OCI-LY1 (cell line): ENCODE data around the gene SRR.

Experiments
- CTCF ChIP-seq: fragments of 200-600 bp; sonication (generic), shearing (Covaris generic); IDR thresholded peaks from 2 replicates; pipeline ENCODE4 v1.5.1; 2017; ENCODE audit warnings: mild to moderate bottlenecking, antibody characterized with exemption, low read length, moderate library complexity, mixed read lengths
- EZH2 ChIP-seq: fragments of 200-600 bp; sonication (generic), shearing (Covaris generic); IDR thresholded peaks from 2 replicates; pipeline ENCODE4 v1.8.0; 2017; ENCODE audit warnings: borderline replicate concordance, mixed run types, mild to moderate bottlenecking, antibody characterized with exemption, low read length, moderate library complexity, mixed read lengths

DNA sequence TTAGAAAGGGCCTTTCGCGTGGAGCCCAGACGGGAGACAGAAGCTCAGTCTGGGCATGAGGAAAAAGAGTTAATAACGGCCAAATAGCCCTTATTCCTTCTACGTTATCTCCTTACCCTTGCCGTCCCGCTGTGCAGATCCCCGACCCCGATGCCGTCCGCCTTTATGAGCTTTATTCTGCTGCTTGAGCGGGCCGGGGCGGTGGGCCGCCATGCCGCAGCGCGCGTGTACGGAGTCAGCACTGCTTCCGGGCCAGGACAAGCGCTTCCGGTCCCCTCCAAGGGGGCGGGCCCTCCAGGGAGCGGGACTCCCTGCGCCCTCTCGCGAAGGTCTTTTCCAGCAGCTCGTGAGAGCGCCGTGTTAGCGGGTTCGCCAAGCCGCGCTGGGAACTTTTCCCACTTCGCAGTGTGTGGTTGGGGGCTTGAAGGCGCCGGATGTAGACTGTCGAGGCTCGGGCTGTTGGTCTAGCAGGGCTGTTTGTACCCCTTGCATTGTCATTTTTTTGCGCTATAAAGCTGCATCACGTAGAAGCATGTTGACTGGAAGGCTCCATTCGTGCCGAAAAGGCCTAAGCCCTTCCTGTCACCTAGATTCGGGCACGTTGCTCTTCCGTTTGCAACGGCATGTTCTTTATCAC lies 32.6 kb downstream of the SRR start, which contains the start of gene TSR1:
- TF ChIP-seq CTCF: peak; percentile 36
- TF ChIP-seq EZH2: no peak
